ENCODE results near the gene TEDC2. TPM values are rescaled to one million over a fixed set of nuclear protein-coding genes. Genes with fewer than 3 reads are reported as not detected.

Gene TEDC2
- total and polyA plus RNA-seq, 2 experiments from 2014 or later, result 6.2 to 7.1 TPM

GRCh38 chr16:2425825-2426430 lies 34.0 kb upstream of the TEDC2 start:
- no peak for DNase-seq (ENCODE audit: low spot score)
- H3K4me2 ChIP-seq, result no peak overlapping the region
- H3K79me2 ChIP-seq, result peaks cover 10% of the 10 kb centered on the region
- H4K20me1 ChIP-seq (ENCODE audit: insufficient read depth, poor library complexity, severe bottlenecking), result no peaks in the 10 kb centered on the region
- no peaks in the 10 kb centered on the region for H3K27me3 ChIP-seq
- TF ChIP-seq EZH2phosphoT487 (IDR thresholded peaks at IDR 0.05; ENCODE audit: low read depth, severe bottlenecking, unreplicated experiment), result no peak
- no peak for TF ChIP-seq EZH2 (IDR thresholded peaks at IDR 0.05; ENCODE audit: borderline replicate concordance)
- TF ChIP-seq CTCF (IDR thresholded peaks at IDR 0.05; ENCODE audit: poor library complexity), result no peak
- no peaks in the 10 kb centered on the region for H3K9me3 ChIP-seq (ENCODE audit: low read depth)
- H3K27ac ChIP-seq, result no peak overlapping the region
- 93% methylated on average over 13 of the region's 13 CpGs for WGBS (ENCODE audit: low lambda C conversion rate, missing lambda C conversion rate)
- no peaks in the 10 kb centered on the region for H3K36me3 ChIP-seq (replicated peaks; ENCODE audit: insufficient read depth, low read depth)
- H3K4me1 ChIP-seq (ENCODE audit: insufficient read depth), result peaks cover 9% of the 10 kb centered on the region
- no peak overlapping the region for H2AFZ ChIP-seq
- no peak overlapping the region for H3K4me3 ChIP-seq
- H3K9me2 ChIP-seq (replicated peaks; ENCODE audit: insufficient read depth), result no peaks in the 10 kb centered on the region

- Histone ChIP-seq H3K27me3 (no peaks in the 10 kb centered on the region), H4K20me1 (ENCODE audit: insufficient read depth, poor library complexity, severe bottlenecking) (no peaks in the 10 kb centered on the region), H3K9me2 (replicated peaks; ENCODE audit: insufficient read depth) (no peaks in the 10 kb centered on the region), H3K4me1 (ENCODE audit: insufficient read depth) (peaks cover 11% of the 10 kb centered on the region), H3K4me3 (no peak overlapping the region), H3K9me3 (ENCODE audit: low read depth) (no peaks in the 10 kb centered on the region), H2AFZ (no peak overlapping the region), H3K36me3 (replicated peaks; ENCODE audit: insufficient read depth, low read depth) (no peaks in the 10 kb centered on the region), H3K79me2 (peaks cover 19% of the 10 kb centered on the region), H3K27ac (no peak overlapping the region), H3K4me2 (no peak overlapping the region)
- no peak for DNase-seq (ENCODE audit: low spot score)
- 98% methylated on average over 6 of the region's 6 CpGs for WGBS (ENCODE audit: low lambda C conversion rate, missing lambda C conversion rate)
- TF ChIP-seq EZH2 (IDR thresholded peaks at IDR 0.05; ENCODE audit: borderline replicate concordance) (no peak), EZH2phosphoT487 (IDR thresholded peaks at IDR 0.05; ENCODE audit: low read depth, severe bottlenecking, unreplicated experiment) (no peak), CTCF (IDR thresholded peaks at IDR 0.05; ENCODE audit: poor library complexity) (no peak)
Observed at GRCh38 chr16:2426941-2427361, 33.0 kb upstream of the TEDC2 start.

- no peaks in the 10 kb centered on the region for H3K9me3 ChIP-seq (ENCODE audit: low read depth)
- DNase-seq (ENCODE audit: low spot score), result no peak
- no peaks in the 10 kb centered on the region for H3K27me3 ChIP-seq
- H3K4me3 ChIP-seq, result no peak overlapping the region
- WGBS (ENCODE audit: low lambda C conversion rate, missing lambda C conversion rate), result 84% methylated on average over 4 of the region's 4 CpGs
- TF ChIP-seq EZH2 (IDR thresholded peaks at IDR 0.05; ENCODE audit: borderline replicate concordance) (no peak), CTCF (IDR thresholded peaks at IDR 0.05; ENCODE audit: poor library complexity) (no peak), EZH2phosphoT487 (IDR thresholded peaks at IDR 0.05; ENCODE audit: low read depth, severe bottlenecking, unreplicated experiment) (no peak)
- H3K36me3 ChIP-seq (replicated peaks; ENCODE audit: insufficient read depth, low read depth), result no peaks in the 10 kb centered on the region
- H3K4me1 ChIP-seq (ENCODE audit: insufficient read depth), result peaks cover 11% of the 10 kb centered on the region
- H3K79me2 ChIP-seq, result peaks cover 24% of the 10 kb centered on the region
- no peak overlapping the region for H3K4me2 ChIP-seq
- no peaks in the 10 kb centered on the region for H3K9me2 ChIP-seq (replicated peaks; ENCODE audit: insufficient read depth)
- no peak overlapping the region for H2AFZ ChIP-seq
- H4K20me1 ChIP-seq (ENCODE audit: insufficient read depth, poor library complexity, severe bottlenecking), result no peaks in the 10 kb centered on the region
- H3K27ac ChIP-seq, result no peak overlapping the region
Observed at GRCh38 chr16:2427526-2427925, 32.4 kb upstream of the TEDC2 start.

Measured in hepatocyte (in vitro differentiated cells).